Transverse colon (tissue), 4 donors: ENCODE results near the gene ATP6AP1.

ENCODE experiments used
- CTCF ChIP-seq, 5 experiments: fragments of 200-600 bp in 3 of 5; fragments of 450-650 bp in 2 of 5; sonication (generic) in 3 of 5; IDR thresholded peaks; 1 replicate in 2 of 5; 2 replicates in 3 of 5; pipeline ENCODE4 v1.5.1; 2016 to 2017; ENCODE audit warnings: antibody characterized with exemption in 5 of 5, inconsistent platforms in 3 of 5, mild to moderate bottlenecking in 2 of 5, moderate library complexity in 1 of 5
- POLR2A ChIP-seq: fragments of 450-650 bp; IDR thresholded peaks from one replicate; pipeline ENCODE4 v1.6.1; 2016; ENCODE audit warnings: antibody characterized with exemption, mild to moderate bottlenecking, moderate library complexity
- POLR2AphosphoS5 ChIP-seq, 3 donors: sonication (generic); formaldehyde crosslinking; IDR thresholded peaks; one replicate each; pipeline ENCODE4 v1.6.1; 2016; ENCODE audit warnings: antibody characterized with exemption in 3 of 3

- TF ChIP-seq CTCF (IDR thresholded peaks at IDR 0.05) (no peak), POLR2AphosphoS5 (IDR thresholded peaks at IDR 0.05) (no peak), POLR2A (no peak)
These were observed 56.9 kb downstream of the ATP6AP1 start for GRCh38 chrX:154485150-154486051.
